GM21576 (cell line): ENCODE results near the gene GAN.
"Not testable (repeated sequence)": the region's sequence is repeated elsewhere in the genome, so short reads cannot be mapped to it uniquely, and the experiment has no call there.

ENCODE experiments used
- ATAC-seq: cut with Tn5 transposase; IDR thresholded peaks from one replicate; pipeline ENCODE4 v1.9.1; 2021; ENCODE audit warnings: mild to moderate bottlenecking, moderate library complexity; ENCODE audit not compliant: unreplicated experiment

The GAN gene

DNA sequence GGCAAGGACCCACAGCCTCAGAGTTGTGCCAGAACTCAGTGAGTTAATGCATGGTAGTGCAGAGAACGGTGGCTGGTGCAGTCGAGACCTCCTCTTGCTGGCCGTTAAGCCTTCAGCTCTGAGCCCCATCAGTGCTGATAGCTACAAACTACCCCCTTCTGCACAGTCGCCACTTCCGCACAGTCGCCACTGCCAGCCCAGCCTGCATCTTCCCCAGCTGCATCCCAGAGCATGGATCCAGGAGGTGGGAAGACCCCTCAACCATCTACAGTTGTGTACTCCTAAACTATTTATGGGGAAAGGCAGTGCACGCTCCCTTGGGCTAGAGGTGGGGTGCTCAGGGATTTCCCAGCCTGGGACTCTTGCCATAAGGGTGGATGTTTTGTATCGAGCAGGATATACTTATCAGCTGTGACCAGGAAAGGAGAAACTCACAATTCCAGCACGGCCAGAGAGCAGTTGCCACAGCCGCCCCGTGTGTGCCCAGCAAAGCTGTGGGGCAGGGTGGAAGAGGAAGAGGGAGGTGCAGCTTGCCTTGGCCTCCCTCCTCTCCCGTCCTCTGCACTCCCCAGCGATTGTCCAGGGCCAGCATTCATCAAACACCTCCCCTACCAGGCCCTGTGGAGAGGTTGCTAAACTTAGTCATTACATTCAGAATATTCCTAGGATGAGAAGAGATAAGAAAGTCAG, 80.3 kb downstream of the GAN start:
- no peak for ATAC-seq

DNA sequence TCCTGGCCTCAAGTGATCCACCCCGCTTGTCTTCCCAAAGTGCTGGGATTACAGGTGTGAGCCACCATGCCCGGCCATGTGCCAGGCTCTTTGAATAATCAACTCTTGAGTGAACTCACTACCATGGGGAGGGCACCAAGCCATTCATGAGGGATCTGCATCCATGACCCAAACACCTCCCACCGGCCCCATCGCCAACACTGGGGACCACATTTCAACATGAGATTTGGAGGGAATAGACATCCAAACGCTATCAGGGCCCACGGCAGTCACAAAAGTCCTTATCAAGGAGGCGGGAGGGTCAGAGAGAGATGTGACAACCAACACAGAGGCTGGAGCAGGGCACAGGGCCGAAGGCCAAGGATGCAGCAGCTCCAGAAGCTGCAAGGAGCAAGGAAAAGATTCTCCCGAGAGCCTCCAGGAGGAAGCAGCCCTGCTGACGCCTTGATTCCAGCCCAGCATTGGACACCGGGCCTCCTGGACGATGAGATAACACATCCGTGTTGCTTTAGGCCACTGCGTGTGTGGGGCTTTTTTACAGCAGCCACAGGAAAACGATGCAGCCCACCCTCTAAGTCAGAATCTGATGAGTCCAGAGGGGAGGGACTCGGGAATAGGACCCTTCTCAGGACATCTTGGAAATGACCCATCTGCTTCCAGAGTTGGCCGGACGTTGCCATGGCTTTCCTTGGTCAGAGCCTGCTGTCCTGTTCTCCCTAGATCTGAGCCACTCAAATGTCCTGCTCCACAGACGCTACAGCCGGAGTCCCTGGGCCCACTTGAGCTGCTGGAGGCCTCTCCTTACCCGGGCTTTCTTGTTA, 82.5 kb downstream of the GAN start:
- ATAC-seq = no peak

DNA sequence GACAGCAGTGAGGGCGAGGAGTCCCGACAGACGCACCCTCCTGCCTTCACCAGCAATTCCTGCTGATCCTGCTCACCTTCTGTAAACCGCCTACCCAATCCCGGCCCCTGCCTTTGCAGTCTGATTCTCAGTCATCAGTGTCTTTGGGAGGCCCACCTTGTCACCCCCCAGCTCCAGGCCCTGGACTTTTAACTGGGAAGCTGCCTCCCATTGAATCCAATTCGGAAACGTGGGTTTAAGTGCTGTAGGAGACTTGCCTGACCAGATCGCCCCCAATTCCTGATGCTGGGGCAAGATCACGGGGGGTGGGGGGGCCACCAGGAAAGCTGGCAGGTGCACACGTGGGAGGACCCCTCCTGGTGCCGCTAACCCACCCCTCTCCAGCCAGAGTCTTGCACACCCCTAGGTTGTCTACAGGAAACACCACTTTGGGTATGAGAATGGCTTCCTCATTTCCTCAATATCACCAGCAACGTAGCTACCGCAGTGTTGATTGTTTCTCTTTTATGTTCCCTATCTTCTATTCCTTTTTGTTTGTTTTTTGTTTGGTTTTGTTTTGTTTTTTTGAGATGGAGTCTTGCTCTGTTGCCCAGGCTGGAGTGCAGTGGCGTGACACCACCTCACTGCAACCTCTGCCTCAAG, 83.2 kb downstream of the GAN start:
- ATAC-seq = no peak

DNA sequence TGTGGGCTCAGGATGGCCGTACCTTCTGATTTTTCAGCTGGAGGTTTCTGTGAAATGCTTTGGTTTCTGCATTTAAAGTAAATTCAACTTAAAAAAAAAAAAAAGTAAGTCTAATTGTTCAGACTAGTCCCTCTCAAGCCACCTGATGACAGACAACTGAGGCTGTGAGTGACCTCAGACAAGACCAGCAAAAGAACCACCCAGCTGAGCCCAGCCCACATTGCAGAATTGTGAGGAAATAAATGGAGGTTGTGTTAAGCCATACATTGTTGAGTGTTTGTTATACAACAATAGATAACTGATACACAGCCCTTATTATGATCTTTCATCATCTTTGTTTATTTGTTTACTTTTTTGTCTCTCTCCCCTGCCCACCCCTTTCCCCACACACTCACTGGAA, 85.1 kb downstream of the GAN start:
- no peak for ATAC-seq

DNA sequence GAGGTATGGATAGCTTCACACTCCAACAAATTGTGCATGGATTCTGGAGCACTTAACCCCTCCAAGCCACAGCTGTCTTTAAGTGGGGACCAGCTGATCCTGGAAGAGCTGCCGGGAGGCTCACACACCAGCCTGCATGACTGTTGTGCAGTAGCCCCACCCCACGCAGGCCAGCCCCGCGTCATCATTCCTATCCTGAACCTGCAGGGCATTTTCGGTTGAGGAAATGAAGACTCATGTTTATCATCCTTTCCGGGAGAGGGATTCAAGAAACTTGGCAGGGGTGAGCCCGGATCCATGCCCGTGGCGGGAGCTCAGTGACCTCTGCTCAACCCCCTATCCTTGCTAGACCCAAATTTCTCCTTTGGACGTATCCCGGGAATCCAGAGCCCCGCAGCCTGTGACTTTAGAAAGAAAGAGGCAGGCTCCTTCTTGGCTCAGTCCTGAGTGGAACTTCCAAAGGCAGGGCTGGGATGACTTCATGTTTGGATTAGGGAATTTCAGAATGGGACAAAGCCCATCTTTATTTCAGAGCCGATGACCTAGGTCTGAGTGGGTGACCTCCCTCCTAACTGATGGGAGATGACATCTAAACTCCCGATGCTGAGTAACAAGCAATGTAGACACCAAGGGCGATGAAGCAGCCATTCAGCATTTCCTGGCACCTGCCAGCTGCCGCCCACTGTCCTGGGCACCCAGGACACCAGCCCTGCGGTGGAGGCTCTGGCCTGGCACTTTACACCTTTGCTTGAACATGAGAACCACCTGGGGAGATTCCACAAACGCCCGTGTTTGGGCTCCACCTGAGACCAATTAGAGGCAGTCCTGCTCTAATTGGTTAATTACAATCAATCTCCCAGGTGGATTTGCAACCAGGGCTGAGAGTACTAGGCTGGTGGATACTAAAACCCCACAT, 86.5 kb downstream of the GAN start:
- no peak for ATAC-seq

DNA sequence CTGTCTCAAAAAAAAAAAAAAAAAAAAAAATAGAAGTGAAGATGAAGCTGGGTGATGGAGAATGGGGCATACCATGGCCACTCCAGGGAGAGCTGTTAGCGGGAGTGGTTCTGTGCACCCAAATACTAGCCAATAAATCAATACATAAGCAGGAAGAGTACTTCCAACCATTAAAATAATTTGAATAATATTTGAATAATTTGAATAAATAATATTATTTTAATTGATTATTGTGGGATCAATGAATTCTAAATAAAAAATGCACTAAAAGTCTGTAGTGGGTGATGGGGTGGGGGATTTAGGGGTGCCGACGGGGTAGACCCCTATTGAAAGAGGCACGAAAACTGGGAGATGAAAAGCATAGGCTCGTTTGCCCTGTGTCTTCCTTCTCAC, 88.4 kb downstream of the GAN start:
- no peak for ATAC-seq

DNA sequence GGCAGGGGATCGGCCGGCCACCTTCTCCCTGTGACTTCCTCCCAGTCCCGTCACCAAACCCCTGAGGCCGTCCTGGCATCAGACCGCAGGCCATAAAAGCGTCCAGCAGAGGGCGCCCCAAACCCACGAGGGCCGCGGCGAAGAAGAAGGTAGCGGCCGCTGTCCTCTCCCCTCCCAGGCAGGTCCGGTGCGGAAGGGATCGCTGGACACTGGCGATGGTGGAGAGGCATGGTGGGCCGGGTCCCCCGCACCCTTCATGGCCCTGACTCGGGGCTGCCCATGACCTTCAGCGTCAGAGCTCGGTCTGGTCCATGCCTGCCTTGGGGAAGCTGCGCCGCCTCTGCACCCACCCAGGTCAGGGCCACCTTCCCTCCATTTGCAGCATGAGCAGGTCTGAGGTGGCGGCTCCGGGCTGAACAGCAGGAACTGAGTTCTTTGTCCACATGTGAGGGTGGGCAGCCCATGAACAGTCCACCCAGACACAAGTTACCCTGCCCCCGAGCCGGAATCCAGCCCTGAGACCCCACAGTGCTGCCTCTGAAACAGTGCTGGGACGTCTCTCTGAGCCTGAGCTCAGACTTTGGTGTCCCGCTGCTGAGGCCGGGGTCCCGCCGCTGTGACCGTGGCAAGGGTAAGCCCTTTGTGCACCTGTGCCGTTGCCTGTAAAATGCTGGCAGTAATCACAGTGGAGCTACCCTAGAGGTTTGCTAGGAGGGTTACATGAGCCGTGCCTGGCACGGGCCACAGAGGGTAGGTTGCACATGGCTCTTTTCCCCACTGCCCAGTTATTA, 89.0 kb downstream of the GAN start:
- peak; percentile 75 for ATAC-seq

DNA sequence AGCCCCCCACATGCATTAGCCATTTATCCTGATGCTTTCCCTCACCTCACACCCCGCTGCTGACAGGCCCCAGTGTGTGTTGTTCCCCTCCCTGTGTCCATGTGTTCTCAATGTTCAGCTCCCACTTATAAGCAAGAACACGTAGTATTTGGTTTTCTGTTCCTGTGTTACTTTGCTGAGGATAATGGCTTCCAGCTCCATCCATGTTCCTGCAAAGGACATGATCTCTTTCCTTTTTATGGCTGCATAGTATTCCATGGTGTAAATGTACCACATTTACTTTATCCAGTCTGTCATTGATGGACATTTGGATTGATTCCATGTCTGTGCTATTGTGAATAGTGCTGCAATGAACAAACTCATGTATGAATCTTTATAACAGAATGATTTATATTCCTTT, 90.2 kb downstream of the GAN start:
- ATAC-seq = not testable (repeated sequence)

DNA sequence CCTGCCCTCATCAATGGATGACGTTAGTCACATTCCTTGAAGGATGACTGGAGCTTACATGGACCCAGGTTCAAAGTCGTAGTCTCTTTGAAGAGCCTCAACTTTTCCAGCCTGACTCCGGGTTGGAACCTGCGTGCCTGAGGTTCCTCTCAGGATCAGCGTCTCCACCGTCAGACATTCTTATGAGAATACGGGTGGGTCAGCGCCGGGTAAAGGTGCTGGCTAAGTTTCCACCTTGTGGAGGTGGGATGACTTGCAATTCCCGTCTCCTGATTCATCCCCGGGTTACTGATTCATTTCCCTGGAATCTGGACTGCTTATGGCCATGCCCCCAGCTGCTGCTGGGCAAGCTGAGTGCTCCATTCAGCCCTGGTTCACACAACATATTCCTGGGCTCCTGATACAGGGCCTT, 90.9 kb downstream of the GAN start:
- no peak for ATAC-seq

DNA sequence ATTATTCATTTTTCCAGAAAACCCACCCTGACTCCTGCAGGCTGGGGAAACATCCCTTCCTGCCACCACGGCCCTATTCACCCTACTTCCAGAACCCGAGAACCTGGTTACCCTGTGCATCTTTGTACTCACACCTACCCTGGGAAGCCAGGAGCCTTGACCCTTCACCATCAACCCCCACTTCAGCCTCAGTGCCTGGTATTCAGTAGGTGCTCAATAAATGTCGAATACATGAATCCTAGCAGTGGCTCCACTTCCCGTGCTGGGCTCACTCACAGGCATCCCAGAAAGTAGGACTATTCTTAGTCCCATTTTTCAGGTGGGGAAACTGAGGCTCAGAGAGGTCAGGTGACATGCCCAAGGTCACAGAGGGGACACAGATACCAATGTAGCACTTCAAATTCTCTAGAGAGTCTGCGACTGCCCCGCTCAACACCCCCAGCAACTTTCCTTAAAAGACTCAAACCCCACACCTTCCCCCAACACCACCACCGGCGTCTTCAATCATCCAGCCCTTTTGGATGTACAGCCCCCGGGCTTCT, 93.7 kb downstream of the GAN start:
- ATAC-seq = no peak

DNA sequence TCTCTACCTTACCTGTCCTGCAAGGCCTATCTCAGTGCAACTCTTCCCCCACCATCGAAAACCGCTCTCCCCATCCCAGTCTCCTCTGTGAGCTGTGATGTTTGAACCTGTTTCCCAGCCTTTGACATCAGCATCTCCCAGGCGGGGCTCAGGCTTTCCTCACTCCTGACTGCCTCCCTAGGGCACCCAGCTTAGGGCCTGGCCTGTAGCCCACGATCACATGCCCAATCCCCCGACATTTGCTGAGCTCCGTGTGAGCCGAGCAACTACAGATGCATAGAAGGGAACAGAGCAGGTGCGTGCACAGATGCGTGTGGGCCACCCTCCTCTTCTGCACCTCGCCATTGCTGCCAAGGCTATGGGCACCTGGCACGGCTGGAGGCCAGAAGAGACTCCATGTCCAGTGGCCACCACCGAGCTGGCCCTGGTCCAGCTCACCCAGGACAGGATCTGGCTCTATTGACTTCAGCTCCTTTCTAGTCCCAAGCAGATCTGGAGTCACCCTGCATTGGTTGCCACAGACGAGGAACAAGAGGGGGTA, 94.3 kb downstream of the GAN start:
- no peak for ATAC-seq

DNA sequence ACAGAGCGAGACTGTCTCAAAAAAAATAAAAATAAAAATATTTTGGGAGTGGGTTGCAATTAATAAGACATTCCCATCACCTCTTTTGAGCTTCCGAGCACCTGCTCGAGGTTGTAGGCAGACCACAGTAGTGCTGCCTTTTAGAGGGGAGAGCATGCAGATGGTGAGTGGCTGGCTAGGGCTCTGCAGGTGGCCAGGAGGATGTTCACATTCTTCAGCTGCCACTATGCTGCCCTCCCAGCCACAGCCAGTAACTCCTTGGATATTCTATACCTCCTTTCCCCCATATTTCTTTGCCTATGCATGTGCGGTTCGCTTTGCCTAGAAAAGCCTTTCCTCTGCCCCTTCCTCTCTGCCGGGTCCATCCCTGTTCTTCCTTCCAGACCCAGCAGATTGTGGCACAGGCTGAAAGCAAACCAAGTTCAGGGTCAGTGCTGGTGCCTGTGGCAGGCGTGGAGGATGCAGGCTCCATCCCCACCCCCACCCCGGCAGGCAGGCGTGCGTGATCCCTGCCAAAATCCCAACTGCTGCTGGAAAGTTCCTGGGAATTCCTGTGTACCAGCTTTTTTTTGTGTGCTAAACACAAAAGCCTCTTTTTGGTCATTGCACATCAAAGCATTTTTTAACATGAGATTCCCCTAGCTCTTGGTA, 96.0 kb downstream of the GAN start:
- ATAC-seq = no peak

DNA sequence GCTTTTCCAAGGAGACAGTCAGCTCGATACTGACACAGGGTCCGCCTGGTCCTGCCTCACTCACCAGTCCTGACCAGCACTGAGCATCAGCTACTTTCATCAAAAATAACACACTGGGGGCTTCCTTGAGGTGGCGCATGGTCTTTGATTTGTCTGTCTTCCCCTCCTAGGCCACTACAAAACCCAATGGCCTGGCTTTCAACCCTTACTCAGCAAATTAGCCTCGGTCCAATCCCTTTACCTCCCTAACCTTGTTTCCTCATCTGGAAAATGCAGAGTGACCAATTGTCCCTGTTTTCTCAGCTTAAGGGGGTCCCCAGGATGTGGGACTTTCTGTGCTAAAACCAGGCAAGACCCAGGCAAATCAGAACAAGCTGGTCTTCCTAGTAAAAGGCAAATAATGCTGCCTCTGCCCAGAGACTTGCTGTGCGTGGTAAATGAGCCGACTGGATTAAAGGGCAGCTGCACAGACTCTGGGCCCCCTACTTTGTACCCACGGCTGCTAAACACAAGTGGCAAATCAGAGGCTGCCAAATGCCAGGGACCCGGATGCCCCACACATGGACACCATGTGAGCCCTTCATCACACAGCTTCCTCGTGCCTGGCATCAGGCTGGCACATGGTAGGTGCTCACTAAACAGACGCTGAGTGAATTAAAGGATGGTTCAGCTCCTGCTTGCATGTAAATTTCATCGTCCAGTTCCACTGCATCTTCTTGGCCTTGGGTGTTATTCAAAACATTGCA, 98.7 kb downstream of the GAN start:
- no peak for ATAC-seq

DNA sequence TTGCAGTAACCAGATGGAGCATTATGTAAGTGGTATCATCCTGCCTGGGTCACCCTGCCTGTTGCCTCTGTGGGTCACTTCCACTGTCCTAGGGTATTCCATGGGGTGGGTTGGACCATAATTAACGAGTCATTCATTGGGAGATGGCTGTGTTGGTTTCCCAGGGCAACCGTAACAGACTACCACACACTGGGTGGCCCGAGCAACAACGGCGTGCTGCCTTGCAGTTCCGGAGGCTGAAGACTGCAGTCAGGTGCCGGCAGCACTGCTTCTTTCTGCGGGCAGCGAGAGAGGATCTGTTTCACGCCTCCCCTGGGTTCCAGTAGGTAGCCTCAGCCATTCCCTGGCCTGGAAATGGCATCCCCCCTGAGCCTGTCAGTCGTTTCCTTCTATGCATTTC, 101.0 kb downstream of the GAN start:
- ATAC-seq = no peak

DNA sequence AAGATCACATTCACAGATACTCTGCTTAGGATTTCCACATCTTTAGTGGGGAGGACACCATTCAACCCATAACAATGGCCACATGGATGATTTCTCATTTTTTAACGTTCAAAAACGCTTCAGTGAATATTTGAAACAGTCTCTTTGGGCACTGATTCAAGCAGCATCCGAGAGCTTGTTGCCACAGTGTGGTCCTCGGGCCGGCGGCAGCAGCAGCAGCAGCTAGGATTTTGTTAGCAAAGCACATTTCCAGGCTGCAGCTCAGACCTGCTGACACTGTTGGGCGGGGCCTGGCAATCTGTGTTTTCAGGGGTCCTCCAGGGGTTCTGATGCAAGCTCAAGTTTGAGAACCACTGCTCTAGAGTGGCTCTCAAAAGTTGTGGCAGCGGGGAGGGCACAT, 102.0 kb downstream of the GAN start:
- ATAC-seq = no peak

DNA sequence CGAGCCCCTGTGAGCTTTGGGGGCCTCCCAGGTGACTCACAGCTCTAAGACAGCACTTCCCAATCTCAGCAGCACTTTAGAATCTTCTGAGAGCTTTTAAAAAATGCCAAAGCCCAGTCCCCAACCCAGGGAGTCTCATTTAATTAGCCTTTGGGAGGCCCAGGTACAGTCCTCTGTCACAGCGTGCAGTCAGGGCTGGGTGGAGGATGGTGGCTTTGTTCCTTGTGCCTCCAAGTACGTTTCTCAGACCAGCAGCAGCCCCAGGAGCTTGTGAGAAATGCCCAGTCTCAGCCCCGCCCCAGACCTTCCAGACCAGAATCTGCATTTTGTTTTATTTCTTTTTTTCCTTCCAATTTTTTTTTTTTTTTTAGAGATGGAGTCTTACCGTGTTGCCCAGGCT, 102.4 kb downstream of the GAN start:
- ATAC-seq = no peak

DNA sequence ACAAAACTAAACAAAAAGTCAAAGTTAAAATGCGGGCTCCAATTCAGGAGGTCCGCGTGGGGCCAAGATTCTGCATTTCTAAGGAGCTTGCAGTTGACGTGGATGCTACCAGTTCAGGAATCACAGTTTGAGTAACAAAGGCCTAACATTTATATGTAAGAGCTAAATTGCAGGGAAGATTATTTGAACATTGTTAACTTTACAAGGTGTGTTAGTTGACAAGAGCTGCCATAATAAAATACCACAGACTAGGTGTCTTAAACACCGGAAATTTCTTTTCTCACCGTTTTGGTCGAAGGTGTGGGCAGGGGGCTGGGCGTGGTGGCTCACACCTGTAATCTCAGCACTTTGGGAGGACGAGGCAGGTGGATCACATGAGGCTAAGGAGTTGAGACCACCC, 105.0 kb downstream of the GAN start:
- ATAC-seq = no peak

DNA sequence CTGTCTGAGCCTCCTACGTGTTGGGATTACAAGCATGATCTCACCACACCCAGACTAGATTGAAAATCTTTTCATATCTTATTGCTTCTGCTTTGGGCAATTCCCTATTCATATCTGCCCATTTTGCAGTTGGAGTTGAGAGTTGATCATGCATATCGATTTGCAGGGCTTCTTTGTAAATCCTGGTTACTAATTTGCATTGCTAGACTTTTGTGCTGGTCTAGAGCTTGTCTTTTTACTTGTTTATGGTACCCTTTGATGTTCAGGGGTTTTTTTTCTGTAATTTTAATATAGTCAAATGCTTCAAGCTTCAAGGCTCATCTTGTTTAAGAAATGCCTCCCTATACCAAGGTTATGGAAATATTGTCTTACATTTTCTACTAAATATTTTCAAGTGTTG, 106.4 kb downstream of the GAN start:
- no peak for ATAC-seq

DNA sequence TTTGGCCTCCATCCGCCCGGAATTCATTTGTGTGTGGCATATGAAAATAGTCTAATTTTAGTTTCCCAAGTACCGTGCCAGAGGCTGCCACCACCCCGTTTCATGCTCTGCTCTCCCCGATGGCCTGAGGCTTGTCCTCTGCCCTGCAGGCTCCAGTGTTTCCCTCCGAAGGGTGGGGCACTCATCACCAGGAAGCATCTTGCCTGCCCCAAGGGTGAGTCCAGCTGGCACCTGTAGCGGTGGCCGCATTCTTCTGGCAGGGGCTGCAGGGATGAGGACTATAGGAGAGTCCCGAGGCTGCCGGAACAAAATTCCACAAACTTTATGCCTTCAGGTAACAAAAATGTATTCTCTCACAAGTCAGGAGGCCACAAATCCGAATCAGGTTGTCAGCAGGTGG, 106.8 kb downstream of the GAN start:
- ATAC-seq = no peak
